Measurements from ENCODE around the gene CRYBB1.

CRYBB1 gene

GRCh38 chr22:26574001-26574723, 43.7 kb downstream of the CRYBB1 start:
- DNase-seq: no peak

GRCh38 chr22:26573026-26573662, 44.7 kb downstream of the CRYBB1 start:
- no peak for DNase-seq

- no peak for DNase-seq
These were observed 46.8 kb downstream of the CRYBB1 start for GRCh38 chr22:26570864-26571525.

GRCh38 chr22:26570115-26570514, 47.7 kb downstream of the CRYBB1 start:
- no peak for DNase-seq

GRCh38 chr22:26568207-26568706, 49.6 kb downstream of the CRYBB1 start:
- DNase-seq: no peak

GRCh38 chr22:26567610-26568009, 50.2 kb downstream of the CRYBB1 start:
- no peak for DNase-seq

GRCh38 chr22:26566994-26567393, 50.8 kb downstream of the CRYBB1 start:
- no peak for DNase-seq

GRCh38 chr22:26565889-26566288, 51.9 kb downstream of the CRYBB1 start:
- DNase-seq: no peak

- DNase-seq: no peak
These were observed 52.6 kb downstream of the CRYBB1 start for GRCh38 chr22:26565181-26565580.

GRCh38 chr22:26564672-26565071, 53.2 kb downstream of the CRYBB1 start:
- no peak for DNase-seq

- no peak for DNase-seq
These were observed 53.6 kb downstream of the CRYBB1 start for GRCh38 chr22:26564181-26564580.

- DNase-seq: no peak
These were observed 54.8 kb downstream of the CRYBB1 start for GRCh38 chr22:26563022-26563421.

GRCh38 chr22:26561756-26562417, 55.9 kb downstream of the CRYBB1 start:
- DNase-seq: no peak

GRCh38 chr22:26559961-26560575, 57.8 kb downstream of the CRYBB1 start:
- no peak for DNase-seq

- no peak for DNase-seq
These were observed 59.5 kb downstream of the CRYBB1 start for GRCh38 chr22:26558248-26558895.

GRCh38 chr22:26556904-26557303, 60.9 kb downstream of the CRYBB1 start:
- no peak for DNase-seq

- DNase-seq: no peak
These were observed 62.3 kb downstream of the CRYBB1 start for GRCh38 chr22:26555478-26555877.

- DNase-seq: no peak
These were observed 62.9 kb downstream of the CRYBB1 start for GRCh38 chr22:26554956-26555355.

- DNase-seq: no peak
These were observed 64.6 kb downstream of the CRYBB1 start for GRCh38 chr22:26553056-26553752.

- no peak for DNase-seq
These were observed 65.4 kb downstream of the CRYBB1 start for GRCh38 chr22:26552466-26552865.

GRCh38 chr22:26551568-26551967, 66.3 kb downstream of the CRYBB1 start:
- no peak for DNase-seq
